Measurements from ENCODE around the gene C1QTNF8.

DNA sequence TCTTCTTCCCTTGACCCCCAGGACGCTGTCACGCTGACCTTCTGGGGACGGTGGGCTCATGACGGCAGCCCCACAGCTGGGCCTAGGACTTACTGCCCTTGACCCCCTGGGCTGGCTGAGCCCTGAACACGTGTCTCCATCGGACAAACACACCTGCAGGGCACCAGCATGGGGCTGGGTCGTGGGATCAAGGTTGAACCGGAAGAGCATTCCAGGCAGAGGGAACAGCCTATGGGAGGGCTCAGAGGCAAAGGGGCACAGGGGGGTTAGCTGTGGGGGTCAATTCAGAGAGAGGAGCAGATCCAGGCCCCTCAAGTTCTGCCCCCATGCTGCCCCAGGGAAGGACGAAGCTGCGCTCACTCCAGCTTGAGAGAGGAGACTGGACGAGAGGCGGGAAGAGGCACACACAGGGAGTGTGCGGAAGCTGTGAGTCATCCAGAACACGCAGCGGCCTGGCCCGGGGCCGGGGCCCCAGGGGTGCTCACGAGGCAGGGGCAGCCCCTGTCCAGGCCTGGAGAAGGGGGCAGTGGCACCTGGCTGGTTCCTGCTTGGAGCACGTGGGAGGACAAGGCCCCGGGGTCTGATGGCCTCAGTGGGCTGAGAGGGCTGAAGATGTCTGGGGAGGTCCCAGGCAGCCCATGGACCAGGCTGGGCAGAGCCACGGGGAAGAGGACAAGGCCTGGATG is 13.6 kb downstream of the C1QTNF8 start:
- TF ChIP-seq ZNF274 (IDR thresholded peaks at IDR 0.05; ENCODE audit: low read depth, low read length) (no peak), SUZ12 (IDR thresholded peaks at IDR 0.05; ENCODE audit: extremely low read depth, insufficient read depth, insufficient read length) (no peak), YY1 (IDR thresholded peaks at IDR 0.05; ENCODE audit: insufficient read depth, insufficient read length) (no peak)

All from NT2/D1 (cell line).